ENCODE measurements around the gene HOATZ.

DNA sequence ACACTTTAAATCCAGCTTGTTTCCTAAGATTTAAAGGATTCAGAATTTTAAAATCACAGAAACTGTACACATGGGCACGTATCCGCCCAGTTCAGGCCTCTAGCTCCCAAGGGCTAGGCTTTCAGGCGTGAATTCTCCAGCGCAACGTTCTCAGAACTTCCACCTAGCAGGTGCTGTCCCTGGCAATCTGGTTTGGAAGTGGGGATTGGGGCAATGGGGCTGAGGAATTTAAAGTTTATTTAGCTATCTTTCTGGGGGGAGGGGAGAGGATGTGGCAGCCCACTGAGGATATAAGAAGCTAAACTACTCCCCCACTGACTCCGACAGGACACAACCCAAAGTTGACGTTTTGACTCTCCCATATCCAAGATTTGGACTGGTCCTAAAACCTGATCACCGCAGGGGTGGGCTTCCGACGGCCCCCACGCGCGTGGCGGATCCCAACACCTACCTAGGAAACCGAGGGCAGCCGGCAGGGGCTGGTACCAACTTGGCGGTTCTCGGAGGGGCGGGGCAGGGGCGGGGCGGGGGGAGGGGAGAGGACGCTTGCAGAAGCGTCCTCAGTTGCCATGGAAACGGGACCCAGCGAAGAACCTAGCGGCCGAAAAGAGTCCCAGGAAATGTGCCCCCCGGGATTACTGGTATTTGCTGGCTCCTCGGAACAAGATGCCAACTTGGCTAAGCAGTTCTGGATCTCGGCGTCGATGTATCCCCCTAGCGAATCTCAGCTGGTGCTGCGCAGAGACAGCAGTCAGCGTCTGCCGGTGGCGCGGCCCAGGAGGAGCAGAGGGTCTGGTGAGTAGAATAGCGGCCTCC, at the start of gene HOATZ:
- TF ChIP-seq, protein P1, sequence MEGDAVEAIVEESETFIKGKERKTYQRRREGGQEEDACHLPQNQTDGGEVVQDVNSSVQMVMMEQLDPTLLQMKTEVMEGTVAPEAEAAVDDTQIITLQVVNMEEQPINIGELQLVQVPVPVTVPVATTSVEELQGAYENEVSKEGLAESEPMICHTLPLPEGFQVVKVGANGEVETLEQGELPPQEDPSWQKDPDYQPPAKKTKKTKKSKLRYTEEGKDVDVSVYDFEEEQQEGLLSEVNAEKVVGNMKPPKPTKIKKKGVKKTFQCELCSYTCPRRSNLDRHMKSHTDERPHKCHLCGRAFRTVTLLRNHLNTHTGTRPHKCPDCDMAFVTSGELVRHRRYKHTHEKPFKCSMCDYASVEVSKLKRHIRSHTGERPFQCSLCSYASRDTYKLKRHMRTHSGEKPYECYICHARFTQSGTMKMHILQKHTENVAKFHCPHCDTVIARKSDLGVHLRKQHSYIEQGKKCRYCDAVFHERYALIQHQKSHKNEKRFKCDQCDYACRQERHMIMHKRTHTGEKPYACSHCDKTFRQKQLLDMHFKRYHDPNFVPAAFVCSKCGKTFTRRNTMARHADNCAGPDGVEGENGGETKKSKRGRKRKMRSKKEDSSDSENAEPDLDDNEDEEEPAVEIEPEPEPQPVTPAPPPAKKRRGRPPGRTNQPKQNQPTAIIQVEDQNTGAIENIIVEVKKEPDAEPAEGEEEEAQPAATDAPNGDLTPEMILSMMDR (conservative IDR thresholded peaks at IDR 0.05; ENCODE audit: low read depth, low read length), result no peak
- TF ChIP-seq EZH2 (IDR thresholded peaks at IDR 0.05; ENCODE audit: low read length, unreplicated experiment) (no peak), EZH2phosphoT487 (IDR thresholded peaks at IDR 0.05; ENCODE audit: borderline replicate concordance, low read length) (no peak)

All from PC-3 (cell line).